CD1c-positive myeloid dendritic cell (primary cell): ENCODE measurements around the gene SRCIN1.
A peak's percentile ranks its signal among the peaks of the same experiment; 100 is the strongest.
"Not testable (repeated sequence)": the region's sequence is repeated elsewhere in the genome, so short reads cannot be mapped to it uniquely, and the experiment has no call there.

Experiments used
- DNase-seq: peaks from one replicate; pipeline ENCODE4 v3.0.0-alpha.2; 2016; ENCODE audit errors: extremely low spot score

Gene SRCIN1

GRCh38 chr17:38543403-38544174, 62.2 kb downstream of the SRCIN1 start:
- no peak for DNase-seq

- DNase-seq = no peak
These were observed 63.5 kb downstream of the SRCIN1 start for GRCh38 chr17:38542286-38542685.

GRCh38 chr17:38541281-38541680, 64.5 kb downstream of the SRCIN1 start:
- DNase-seq = no peak

- no peak for DNase-seq
These were observed 65.2 kb downstream of the SRCIN1 start for GRCh38 chr17:38540514-38541045.

GRCh38 chr17:38539386-38539785, 66.4 kb downstream of the SRCIN1 start:
- no peak for DNase-seq

- DNase-seq = no peak
These were observed 66.8 kb downstream of the SRCIN1 start for GRCh38 chr17:38538906-38539305.

GRCh38 chr17:38536661-38537060, 69.1 kb downstream of the SRCIN1 start:
- no peak for DNase-seq

- DNase-seq = no peak
These were observed 69.9 kb downstream of the SRCIN1 start for GRCh38 chr17:38535886-38536285.

GRCh38 chr17:38534498-38534885, 71.3 kb downstream of the SRCIN1 start:
- no peak for DNase-seq

GRCh38 chr17:38533866-38534497, 71.8 kb downstream of the SRCIN1 start:
- no peak for DNase-seq

GRCh38 chr17:38533241-38533640, 72.5 kb downstream of the SRCIN1 start:
- DNase-seq = no peak

- no peak for DNase-seq
These were observed 73.3 kb downstream of the SRCIN1 start for GRCh38 chr17:38532451-38532850.

- not testable (repeated sequence) for DNase-seq
These were observed 74.0 kb downstream of the SRCIN1 start for GRCh38 chr17:38531761-38532160.

GRCh38 chr17:38530856-38531255, 74.9 kb downstream of the SRCIN1 start:
- not testable (repeated sequence) for DNase-seq

GRCh38 chr17:38528141-38528540, 77.6 kb downstream of the SRCIN1 start:
- not testable (repeated sequence) for DNase-seq

- not testable (repeated sequence) for DNase-seq
These were observed 79.2 kb downstream of the SRCIN1 start for GRCh38 chr17:38526526-38526925.

GRCh38 chr17:38512473-38513058, 93.2 kb downstream of the SRCIN1 start:
- no peak for DNase-seq

GRCh38 chr17:38511150-38512108, 94.3 kb downstream of the SRCIN1 start:
- DNase-seq = no peak

- DNase-seq = peak; percentile 29
These were observed 95.2 kb downstream of the SRCIN1 start for GRCh38 chr17:38510421-38511149.

- no peak for DNase-seq
These were observed 95.9 kb downstream of the SRCIN1 start for GRCh38 chr17:38509772-38510420.
